Suprapubic skin (tissue), 3 donors: ENCODE measurements around the gene NPW.

Experiments
- EP300 ChIP-seq: sonication (generic); formaldehyde crosslinking; IDR thresholded peaks from one replicate; pipeline ENCODE4 v1.6.1; 2017; ENCODE audit warnings: antibody characterized with exemption
- POLR2A ChIP-seq, 2 donors: fragments of 450-650 bp; IDR thresholded peaks; one replicate each; pipeline ENCODE4 v1.6.1; 2017; ENCODE audit warnings: antibody characterized with exemption in 2 of 2, mild to moderate bottlenecking in 2 of 2, moderate library complexity in 2 of 2
- TF ChIP-seq, protein P1 (sequence below), 2 donors: fragments of 200-600 bp in 1 of 2; fragments of 450-650 bp in 1 of 2; sonication (generic) in 1 of 2; IDR thresholded peaks; one replicate each; pipeline ENCODE4 v1.5.1; 2016 to 2019; ENCODE audit warnings: antibody characterized with exemption in 2 of 2, mild to moderate bottlenecking in 1 of 2, moderate library complexity in 1 of 2

- TF ChIP-seq, protein P1, sequence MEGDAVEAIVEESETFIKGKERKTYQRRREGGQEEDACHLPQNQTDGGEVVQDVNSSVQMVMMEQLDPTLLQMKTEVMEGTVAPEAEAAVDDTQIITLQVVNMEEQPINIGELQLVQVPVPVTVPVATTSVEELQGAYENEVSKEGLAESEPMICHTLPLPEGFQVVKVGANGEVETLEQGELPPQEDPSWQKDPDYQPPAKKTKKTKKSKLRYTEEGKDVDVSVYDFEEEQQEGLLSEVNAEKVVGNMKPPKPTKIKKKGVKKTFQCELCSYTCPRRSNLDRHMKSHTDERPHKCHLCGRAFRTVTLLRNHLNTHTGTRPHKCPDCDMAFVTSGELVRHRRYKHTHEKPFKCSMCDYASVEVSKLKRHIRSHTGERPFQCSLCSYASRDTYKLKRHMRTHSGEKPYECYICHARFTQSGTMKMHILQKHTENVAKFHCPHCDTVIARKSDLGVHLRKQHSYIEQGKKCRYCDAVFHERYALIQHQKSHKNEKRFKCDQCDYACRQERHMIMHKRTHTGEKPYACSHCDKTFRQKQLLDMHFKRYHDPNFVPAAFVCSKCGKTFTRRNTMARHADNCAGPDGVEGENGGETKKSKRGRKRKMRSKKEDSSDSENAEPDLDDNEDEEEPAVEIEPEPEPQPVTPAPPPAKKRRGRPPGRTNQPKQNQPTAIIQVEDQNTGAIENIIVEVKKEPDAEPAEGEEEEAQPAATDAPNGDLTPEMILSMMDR (IDR thresholded peaks at IDR 0.05) = no peak
- TF ChIP-seq POLR2A (IDR thresholded peaks at IDR 0.05) (no peak), EP300 (no peak)
These were observed 20.6 kb downstream of the NPW start for GRCh38 chr16:2040041-2040786.
